Measurements from ENCODE around the gene SFMBT2.

Gene SFMBT2

GRCh38 chr10:7337431-7338171 lies 73.2 kb downstream of the SFMBT2 start:
- H3K36me3 ChIP-seq (ENCODE audit: control insufficient read depth, insufficient read depth, low read length, severe bottlenecking): no peaks in the 10 kb centered on the region
- no peak for DNase-seq (ENCODE audit: low read depth)
- no peak overlapping the region for H3K4me3 ChIP-seq (ENCODE audit: low read length)
- H3K9ac ChIP-seq (ENCODE audit: low read length): no peak overlapping the region
- no peaks in the 10 kb centered on the region for H3K4me1 ChIP-seq (ENCODE audit: control insufficient read depth, insufficient read depth, low read length)
- H3K27me3 ChIP-seq (replicated peaks; ENCODE audit: control insufficient read depth, insufficient read depth, low read length): no peaks in the 10 kb centered on the region
- no peaks in the 10 kb centered on the region for H3K9me3 ChIP-seq (ENCODE audit: control insufficient read depth, low read length)

GRCh38 chr10:7335977-7336376 lies 74.9 kb downstream of the SFMBT2 start:
- H3K9me3 ChIP-seq (ENCODE audit: control insufficient read depth, low read length): no peaks in the 10 kb centered on the region
- no peaks in the 10 kb centered on the region for H3K4me1 ChIP-seq (ENCODE audit: control insufficient read depth, insufficient read depth, low read length)
- no peaks in the 10 kb centered on the region for H3K36me3 ChIP-seq (ENCODE audit: control insufficient read depth, insufficient read depth, low read length, severe bottlenecking)
- H3K4me3 ChIP-seq (ENCODE audit: low read length): no peak overlapping the region
- no peaks in the 10 kb centered on the region for H3K27me3 ChIP-seq (replicated peaks; ENCODE audit: control insufficient read depth, insufficient read depth, low read length)
- H3K9ac ChIP-seq (ENCODE audit: low read length): no peak overlapping the region
- no peak for DNase-seq (ENCODE audit: low read depth)

GRCh38 chr10:7334642-7334964 lies 76.2 kb downstream of the SFMBT2 start:
- H3K9ac ChIP-seq (ENCODE audit: low read length): no peak overlapping the region
- H3K36me3 ChIP-seq (ENCODE audit: control insufficient read depth, insufficient read depth, low read length, severe bottlenecking): no peaks in the 10 kb centered on the region
- H3K4me3 ChIP-seq (ENCODE audit: low read length): no peak overlapping the region
- no peaks in the 10 kb centered on the region for H3K4me1 ChIP-seq (ENCODE audit: control insufficient read depth, insufficient read depth, low read length)
- no peak for DNase-seq (ENCODE audit: low read depth)
- no peaks in the 10 kb centered on the region for H3K9me3 ChIP-seq (ENCODE audit: control insufficient read depth, low read length)
- H3K27me3 ChIP-seq (replicated peaks; ENCODE audit: control insufficient read depth, insufficient read depth, low read length): no peaks in the 10 kb centered on the region

GRCh38 chr10:7333961-7334641 lies 76.7 kb downstream of the SFMBT2 start:
- no peak for DNase-seq (ENCODE audit: low read depth)
- no peaks in the 10 kb centered on the region for H3K27me3 ChIP-seq (replicated peaks; ENCODE audit: control insufficient read depth, insufficient read depth, low read length)
- no peak overlapping the region for H3K9ac ChIP-seq (ENCODE audit: low read length)
- H3K4me3 ChIP-seq (ENCODE audit: low read length): no peak overlapping the region
- no peaks in the 10 kb centered on the region for H3K4me1 ChIP-seq (ENCODE audit: control insufficient read depth, insufficient read depth, low read length)
- no peaks in the 10 kb centered on the region for H3K36me3 ChIP-seq (ENCODE audit: control insufficient read depth, insufficient read depth, low read length, severe bottlenecking)
- H3K9me3 ChIP-seq (ENCODE audit: control insufficient read depth, low read length): no peaks in the 10 kb centered on the region

GRCh38 chr10:7329219-7329618 lies 81.6 kb downstream of the SFMBT2 start:
- Histone ChIP-seq H3K4me3 (ENCODE audit: low read length) (no peak overlapping the region), H3K36me3 (ENCODE audit: control insufficient read depth, insufficient read depth, low read length, severe bottlenecking) (no peaks in the 10 kb centered on the region), H3K9me3 (ENCODE audit: control insufficient read depth, low read length) (peaks cover 9% of the 10 kb centered on the region), H3K4me1 (ENCODE audit: control insufficient read depth, insufficient read depth, low read length) (no peaks in the 10 kb centered on the region), H3K9ac (ENCODE audit: low read length) (no peak overlapping the region), H3K27me3 (replicated peaks; ENCODE audit: control insufficient read depth, insufficient read depth, low read length) (no peaks in the 10 kb centered on the region)
- DNase-seq (ENCODE audit: low read depth): no peak

GRCh38 chr10:7327885-7328284 lies 82.9 kb downstream of the SFMBT2 start:
- Histone ChIP-seq H3K4me1 (ENCODE audit: control insufficient read depth, insufficient read depth, low read length) (no peaks in the 10 kb centered on the region), H3K9me3 (ENCODE audit: control insufficient read depth, low read length) (peaks cover 9% of the 10 kb centered on the region), H3K27me3 (replicated peaks; ENCODE audit: control insufficient read depth, insufficient read depth, low read length) (no peaks in the 10 kb centered on the region), H3K36me3 (ENCODE audit: control insufficient read depth, insufficient read depth, low read length, severe bottlenecking) (no peaks in the 10 kb centered on the region), H3K9ac (ENCODE audit: low read length) (no peak overlapping the region), H3K4me3 (ENCODE audit: low read length) (no peak overlapping the region)
- no peak for DNase-seq (ENCODE audit: low read depth)

- no peak for DNase-seq (ENCODE audit: low read depth)
- Histone ChIP-seq H3K4me1 (ENCODE audit: control insufficient read depth, insufficient read depth, low read length) (no peaks in the 10 kb centered on the region), H3K9me3 (ENCODE audit: control insufficient read depth, low read length) (peaks cover 2% of the 10 kb centered on the region), H3K27me3 (replicated peaks; ENCODE audit: control insufficient read depth, insufficient read depth, low read length) (no peaks in the 10 kb centered on the region), H3K4me3 (ENCODE audit: low read length) (no peak overlapping the region), H3K36me3 (ENCODE audit: control insufficient read depth, insufficient read depth, low read length, severe bottlenecking) (no peaks in the 10 kb centered on the region), H3K9ac (ENCODE audit: low read length) (no peak overlapping the region)
These were observed 88.2 kb downstream of the SFMBT2 start for GRCh38 chr10:7322623-7323022.

- no peaks in the 10 kb centered on the region for H3K36me3 ChIP-seq (ENCODE audit: control insufficient read depth, insufficient read depth, low read length, severe bottlenecking)
- no peak overlapping the region for H3K9ac ChIP-seq (ENCODE audit: low read length)
- no peak for DNase-seq (ENCODE audit: low read depth)
- H3K4me1 ChIP-seq (ENCODE audit: control insufficient read depth, insufficient read depth, low read length): no peaks in the 10 kb centered on the region
- no peaks in the 10 kb centered on the region for H3K27me3 ChIP-seq (replicated peaks; ENCODE audit: control insufficient read depth, insufficient read depth, low read length)
- no peak overlapping the region for H3K4me3 ChIP-seq (ENCODE audit: low read length)
- H3K9me3 ChIP-seq (ENCODE audit: control insufficient read depth, low read length): no peaks in the 10 kb centered on the region
These were observed 90.8 kb downstream of the SFMBT2 start for GRCh38 chr10:7320072-7320471.

- H3K4me1 ChIP-seq (ENCODE audit: control insufficient read depth, insufficient read depth, low read length): no peaks in the 10 kb centered on the region
- no peak for DNase-seq (ENCODE audit: low read depth)
These were observed 91.2 kb downstream of the SFMBT2 start for GRCh38 chr10:7319632-7320031.

GRCh38 chr10:7318836-7319235 lies 92.0 kb downstream of the SFMBT2 start:
- no peaks in the 10 kb centered on the region for H3K27me3 ChIP-seq (replicated peaks; ENCODE audit: control insufficient read depth, insufficient read depth, low read length)
- no peak overlapping the region for H3K4me3 ChIP-seq (ENCODE audit: low read length)
- DNase-seq (ENCODE audit: low read depth): no peak
- no peak overlapping the region for H3K9ac ChIP-seq (ENCODE audit: low read length)
- no peaks in the 10 kb centered on the region for H3K36me3 ChIP-seq (ENCODE audit: control insufficient read depth, insufficient read depth, low read length, severe bottlenecking)
- H3K9me3 ChIP-seq (ENCODE audit: control insufficient read depth, low read length): no peaks in the 10 kb centered on the region
- no peaks in the 10 kb centered on the region for H3K4me1 ChIP-seq (ENCODE audit: control insufficient read depth, insufficient read depth, low read length)

More at GRCh38 chr10:7319632-7320031, 91.2 kb downstream of the SFMBT2 start:
- Histone ChIP-seq H3K9me3 (ENCODE audit: control insufficient read depth, low read length) (no peaks in the 10 kb centered on the region), H3K9ac (ENCODE audit: low read length) (no peak overlapping the region), H3K36me3 (ENCODE audit: control insufficient read depth, insufficient read depth, low read length, severe bottlenecking) (no peaks in the 10 kb centered on the region), H3K27me3 (replicated peaks; ENCODE audit: control insufficient read depth, insufficient read depth, low read length) (no peaks in the 10 kb centered on the region), H3K4me3 (ENCODE audit: low read length) (no peak overlapping the region)

GRCh38 chr10:7317786-7318446 lies 92.9 kb downstream of the SFMBT2 start:
- Histone ChIP-seq H3K27me3 (replicated peaks; ENCODE audit: control insufficient read depth, insufficient read depth, low read length) (no peaks in the 10 kb centered on the region), H3K36me3 (ENCODE audit: control insufficient read depth, insufficient read depth, low read length, severe bottlenecking) (no peaks in the 10 kb centered on the region), H3K4me1 (ENCODE audit: control insufficient read depth, insufficient read depth, low read length) (no peaks in the 10 kb centered on the region), H3K9me3 (ENCODE audit: control insufficient read depth, low read length) (no peaks in the 10 kb centered on the region), H3K9ac (ENCODE audit: low read length) (no peak overlapping the region), H3K4me3 (ENCODE audit: low read length) (no peak overlapping the region)
- no peak for DNase-seq (ENCODE audit: low read depth)

Data from adipocyte (in vitro differentiated cells).